NB4 (cell line): ENCODE data around the gene FN1.

Experiments
- CTCF ChIP-seq: IDR thresholded peaks from one replicate; pipeline ENCODE4 v1.5.1; 2012; ENCODE audit warnings: low read depth, low read length
- MAX ChIP-seq: IDR thresholded peaks from 2 replicates; pipeline ENCODE4 v1.6.1; 2011; ENCODE audit warnings: low read depth, low read length
- MYC ChIP-seq: IDR thresholded peaks from 2 replicates; pipeline ENCODE4 v1.6.1; 2011; ENCODE audit warnings: low read depth, low read length
- POLR2A ChIP-seq: IDR thresholded peaks from 2 replicates; pipeline ENCODE4 v1.6.1; 2011; ENCODE audit warnings: mild to moderate bottlenecking; ENCODE audit not compliant: insufficient read length; ENCODE audit errors: extremely low read depth

GRCh38 chr2:215374002-215374401 lies 61.9 kb downstream of the FN1 start:
- no peak for TF ChIP-seq MAX
- TF ChIP-seq CTCF = no peak
- TF ChIP-seq POLR2A = no peak
- no peak for TF ChIP-seq MYC
